Activated T-helper 9 cell treated with anti-CD3 and anti-CD28 coated beads, Interleukin-2, amount 50 U/mL, for 16 hours (primary cell): ENCODE data around the gene HBS1L.
"Not testable (repeated sequence)": the region's sequence is repeated elsewhere in the genome, so short reads cannot be mapped to it uniquely, and the experiment has no call there.

ENCODE experiments used
- DNase-seq: peaks from one replicate; pipeline ENCODE4 v3.0.0-alpha.2; 2020; ENCODE audit warnings: low read depth

HBS1L gene

GRCh38 chr6:135075018-135075417 is 20.4 kb upstream of the HBS1L start:
- no peak for DNase-seq

GRCh38 chr6:135073756-135074393 is 19.3 kb upstream of the HBS1L start:
- no peak for DNase-seq

- DNase-seq: no peak
Observed at GRCh38 chr6:135073217-135073616, 18.6 kb upstream of the HBS1L start.

- DNase-seq: no peak
Observed at GRCh38 chr6:135072753-135073152, 18.1 kb upstream of the HBS1L start.

GRCh38 chr6:135071541-135071940 is 16.9 kb upstream of the HBS1L start:
- no peak for DNase-seq

GRCh38 chr6:135067911-135068310 is 13.3 kb upstream of the HBS1L start:
- no peak for DNase-seq

- DNase-seq: no peak
Observed at GRCh38 chr6:135066806-135067205, 12.2 kb upstream of the HBS1L start.

- DNase-seq: no peak
Observed at GRCh38 chr6:135066397-135066796, 11.8 kb upstream of the HBS1L start.

- DNase-seq: no peak
Observed at GRCh38 chr6:135064586-135064985, 10.0 kb upstream of the HBS1L start.

- DNase-seq: no peak
Observed at GRCh38 chr6:135063926-135064325, 9.3 kb upstream of the HBS1L start.

GRCh38 chr6:135062735-135063134 is 8.1 kb upstream of the HBS1L start:
- no peak for DNase-seq

- no peak for DNase-seq
Observed at GRCh38 chr6:135060076-135060475, 5.5 kb upstream of the HBS1L start.

- not testable (repeated sequence) for DNase-seq
Observed at GRCh38 chr6:135058299-135058698, 3.7 kb upstream of the HBS1L start.

GRCh38 chr6:135056632-135057031 is 2.0 kb upstream of the HBS1L start:
- no peak for DNase-seq

- DNase-seq: no peak
Observed at GRCh38 chr6:135054226-135054568, 425 bp downstream of the HBS1L start.

GRCh38 chr6:135053406-135053805 is 1.2 kb downstream of the HBS1L start:
- DNase-seq: no peak

GRCh38 chr6:135052939-135053338 is 1.7 kb downstream of the HBS1L start:
- no peak for DNase-seq

GRCh38 chr6:135048915-135049314 is 5.7 kb downstream of the HBS1L start:
- no peak for DNase-seq

GRCh38 chr6:135047336-135047735 is 7.3 kb downstream of the HBS1L start:
- no peak for DNase-seq

GRCh38 chr6:135046912-135047311 is 7.7 kb downstream of the HBS1L start:
- DNase-seq: no peak

GRCh38 chr6:135044639-135045038 is 10.0 kb downstream of the HBS1L start:
- no peak for DNase-seq

GRCh38 chr6:135043846-135044245 is 10.8 kb downstream of the HBS1L start:
- no peak for DNase-seq

GRCh38 chr6:135043364-135043763 is 11.3 kb downstream of the HBS1L start:
- no peak for DNase-seq

GRCh38 chr6:135038335-135038734 is 16.3 kb downstream of the HBS1L start:
- DNase-seq: no peak

- no peak for DNase-seq
Observed at GRCh38 chr6:135037541-135037940, 17.1 kb downstream of the HBS1L start.
